Hematopoietic multipotent progenitor cell treated with erythropoietin and hydrocortisone succinate and interleukin-3 and kit ligand, for 6 days (in vitro differentiated cells): Measurements from ENCODE around the gene ACADVL.

ENCODE experiments used
- DNase-seq: peaks from one replicate; pipeline ENCODE4 v3.0.0-alpha.2; 2015

The ACADVL gene

GRCh38 chr17:7191571-7192270 lies 28.0 kb upstream of the ACADVL start:
- DNase-seq = peak; percentile 59

GRCh38 chr17:7192271-7192937 lies 27.3 kb upstream of the ACADVL start:
- no peak for DNase-seq

GRCh38 chr17:7195971-7196370 lies 23.8 kb upstream of the ACADVL start:
- no peak for DNase-seq

- no peak for DNase-seq
These were observed 22.9 kb upstream of the ACADVL start for GRCh38 chr17:7196651-7197401.

- DNase-seq = no peak
These were observed 16.3 kb upstream of the ACADVL start for GRCh38 chr17:7203391-7203790.

- DNase-seq = no peak
These were observed 15.4 kb upstream of the ACADVL start for GRCh38 chr17:7204336-7204735.

- DNase-seq = peak; percentile 86
These were observed 14.8 kb upstream of the ACADVL start for GRCh38 chr17:7204828-7205461.

- no peak for DNase-seq
These were observed 14.2 kb upstream of the ACADVL start for GRCh38 chr17:7205561-7205960.

- no peak for DNase-seq
These were observed 12.4 kb upstream of the ACADVL start for GRCh38 chr17:7207120-7208001.

- no peak for DNase-seq
These were observed 11.6 kb upstream of the ACADVL start for GRCh38 chr17:7208027-7208571.

- no peak for DNase-seq
These were observed 10.8 kb upstream of the ACADVL start for GRCh38 chr17:7208754-7209460.

GRCh38 chr17:7211491-7212273 lies 8.1 kb upstream of the ACADVL start:
- DNase-seq = no peak

- peak; percentile 86 for DNase-seq
These were observed 5.8 kb upstream of the ACADVL start for GRCh38 chr17:7213895-7214299.

- peak; percentile 99 for DNase-seq
These were observed 5.2 kb upstream of the ACADVL start for GRCh38 chr17:7214300-7215135.

GRCh38 chr17:7215136-7215638 lies 4.6 kb upstream of the ACADVL start:
- no peak for DNase-seq

- DNase-seq = peak; percentile 26
These were observed 4.0 kb upstream of the ACADVL start for GRCh38 chr17:7215652-7216180.

- DNase-seq = peak; percentile 41
These were observed 3.3 kb upstream of the ACADVL start for GRCh38 chr17:7216242-7217112.
